ENCODE data around the gene TMCO1.

- no peak for TF ChIP-seq CTCF (IDR thresholded peaks at IDR 0.05 in 8 of 11, conservative IDR thresholded peaks at IDR 0.05 in 3 of 11)
- TF ChIP-seq POLR2A (IDR thresholded peaks at IDR 0.05) = no peak
- TF ChIP-seq POLR2AphosphoS5 (IDR thresholded peaks at IDR 0.05) = no peak
These were observed 90.2 kb downstream of the TMCO1 start for GRCh38 chr1:165678509-165678908.
